Mammary epithelial cell (primary cell): ENCODE data around the gene KLHL2.

Experiments
- CTCF ChIP-seq, 2 donors: IDR thresholded peaks in 1 of 2; conservative IDR thresholded peaks in 1 of 2; 2 replicates each; pipeline ENCODE4 v1.5.1; 2011 to 2012; ENCODE audit warnings: inconsistent platforms in 2 of 2, low read length in 2 of 2, mild to moderate bottlenecking in 2 of 2, control low read depth in 1 of 2, low read depth in 1 of 2; ENCODE audit not compliant: insufficient read depth in 1 of 2; ENCODE audit errors: extremely low read depth in 1 of 2
- EZH2 ChIP-seq: IDR thresholded peaks from 2 replicates; pipeline ENCODE4 v1.6.1; 2012; ENCODE audit warnings: low read length, inconsistent platforms, borderline replicate concordance

- TF ChIP-seq CTCF (conservative IDR thresholded peaks at IDR 0.05 in 1 of 2, IDR thresholded peaks at IDR 0.05 in 1 of 2; ENCODE audit: extremely low read depth in 1 of 2, insufficient read depth in 1 of 2, low read depth in 1 of 2, low read length in 2 of 2): no peak
- TF ChIP-seq EZH2: no peak
Observed at GRCh38 chr4:165364452-165365080, 157.2 kb downstream of the KLHL2 start.
